Large intestine (tissue), 3 donors: Measurements from ENCODE around the gene TAF10. TPM values are rescaled to one million over a fixed set of nuclear protein-coding genes. Genes with fewer than 3 reads are reported as not detected.

Source experiments
- DNase-seq, 2 donors: peaks; one replicate each; pipeline versions ENCODE4 v3.0.0 to v3.0.0-alpha.2; 2013
- H3K27ac ChIP-seq: one replicate; pipeline ENCODE4 v1.5.1; 2013; ENCODE audit warnings: low read length
- H3K27me3 ChIP-seq: 2 replicates; pipeline ENCODE4 v1.6.1; 2013; ENCODE audit warnings: low read length; ENCODE audit not compliant: control insufficient read depth, insufficient read depth
- H3K36me3 ChIP-seq: 2 replicates; pipeline ENCODE4 v1.6.1; 2013; ENCODE audit warnings: low read length; ENCODE audit not compliant: control insufficient read depth, insufficient read depth
- H3K4me1 ChIP-seq: one replicate; pipeline ENCODE4 v1.6.1; 2013; ENCODE audit warnings: low read length; ENCODE audit not compliant: control insufficient read depth, insufficient read depth
- H3K4me3 ChIP-seq: one replicate; pipeline ENCODE4 v1.5.1; 2013; ENCODE audit warnings: low read length
- H3K9me3 ChIP-seq: one replicate; pipeline ENCODE4 v1.6.1; 2013; ENCODE audit warnings: mild to moderate bottlenecking, low read depth, low read length, moderate library complexity; ENCODE audit not compliant: control insufficient read depth
- WGBS: methylation state at CpG from one replicate; pipeline ENCODE4 v1.1.5; 2013; ENCODE audit warnings: low lambda C conversion rate; ENCODE audit not compliant: insufficient coverage; 5-methylcytosine and 5-hydroxymethylcytosine counted together
- polyA plus RNA-seq: library from polyadenylated mRNA; unstranded; fragments of 120-200 nt; gene quantifications from one replicate; pipeline ENCODE4 v1.2.1, GENCODE V29; 2013

Gene TAF10
- polyA plus RNA-seq, 1 donor = 91.0 TPM

DNA sequence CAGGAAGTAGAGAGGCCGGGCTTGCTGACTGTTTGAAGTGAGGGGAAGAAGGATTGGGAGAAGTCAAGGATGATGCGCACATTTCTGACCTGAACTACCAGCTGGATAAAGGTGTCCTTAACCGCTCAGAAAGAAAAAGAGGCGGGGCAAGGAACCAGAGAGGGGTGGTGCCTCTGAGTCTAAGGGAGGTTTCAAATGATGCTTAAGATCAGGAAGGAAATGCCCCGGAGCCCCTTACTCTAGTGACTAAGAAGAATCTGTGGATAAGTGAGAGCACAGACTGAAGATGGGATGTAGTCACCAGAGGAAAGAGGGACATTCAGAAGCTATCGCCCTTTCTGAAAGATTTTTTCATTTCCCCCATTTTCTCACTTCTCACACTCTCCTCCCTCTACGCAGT lies 30.9 kb upstream of the TAF10 start:
- H3K4me3 ChIP-seq = no peak overlapping the region
- H3K9me3 ChIP-seq = no peaks in the 10 kb centered on the region
- DNase-seq = no peak
- no peaks in the 10 kb centered on the region for H3K4me1 ChIP-seq
- 100% methylated on average over 2 of the region's 7 CpGs for WGBS
- peaks cover 2% of the 10 kb centered on the region for H3K27me3 ChIP-seq
- H3K27ac ChIP-seq = no peak overlapping the region
- H3K36me3 ChIP-seq = peaks cover 14% of the 10 kb centered on the region

DNA sequence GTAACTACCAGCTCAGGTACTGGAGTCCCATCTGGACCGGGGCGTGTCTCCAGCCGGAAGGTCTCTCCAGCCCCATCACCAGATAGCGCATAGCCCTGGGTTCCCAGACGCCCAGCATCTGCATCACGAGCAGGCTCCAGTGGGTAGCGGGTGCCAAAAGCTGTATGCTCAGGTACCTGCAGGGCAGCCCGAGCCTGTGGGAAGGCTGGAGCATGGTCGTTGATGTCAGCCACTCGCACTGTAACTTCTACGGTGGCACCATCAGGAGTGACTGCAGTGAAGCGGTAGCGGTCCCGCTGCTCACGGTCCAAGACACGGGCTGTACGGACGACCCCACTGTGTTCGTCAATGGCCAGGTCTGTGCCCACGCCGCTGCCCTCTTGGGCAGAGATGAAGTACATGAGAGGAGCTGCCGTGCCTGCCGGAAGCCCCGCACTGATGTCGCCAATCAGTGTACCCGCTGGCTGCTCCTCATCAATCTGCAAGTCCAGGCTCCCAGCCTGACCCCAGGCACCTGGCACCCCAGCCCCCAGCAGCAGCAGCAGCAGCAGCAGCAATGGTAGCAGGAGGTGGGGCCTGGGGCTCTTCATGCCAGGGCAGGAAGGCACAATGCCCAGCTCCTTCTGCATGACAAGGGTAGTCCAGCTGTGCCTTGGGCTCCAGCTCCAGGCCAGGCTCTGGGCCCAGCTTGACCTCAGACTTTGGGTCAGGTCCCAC lies 29.1 kb upstream of the TAF10 start:
- 100% methylated on average over 2 of the region's 26 CpGs for WGBS
- Histone ChIP-seq H3K9me3 (no peaks in the 10 kb centered on the region), H3K36me3 (peaks cover 14% of the 10 kb centered on the region), H3K4me1 (no peaks in the 10 kb centered on the region), H3K27me3 (peaks cover 2% of the 10 kb centered on the region), H3K4me3 (no peak overlapping the region), H3K27ac (no peak overlapping the region)
- no peak for DNase-seq

GRCh38 chr11:6640036-6640984 lies 28.3 kb upstream of the TAF10 start:
- Histone ChIP-seq H3K27ac (no peak overlapping the region), H3K36me3 (peaks cover 14% of the 10 kb centered on the region), H3K9me3 (no peaks in the 10 kb centered on the region), H3K4me3 (no peak overlapping the region), H3K4me1 (peaks cover 6% of the 10 kb centered on the region), H3K27me3 (peaks cover 2% of the 10 kb centered on the region)
- WGBS = no CpG with 5 or more reads among the region's 36 CpGs
- no peak for DNase-seq

DNA sequence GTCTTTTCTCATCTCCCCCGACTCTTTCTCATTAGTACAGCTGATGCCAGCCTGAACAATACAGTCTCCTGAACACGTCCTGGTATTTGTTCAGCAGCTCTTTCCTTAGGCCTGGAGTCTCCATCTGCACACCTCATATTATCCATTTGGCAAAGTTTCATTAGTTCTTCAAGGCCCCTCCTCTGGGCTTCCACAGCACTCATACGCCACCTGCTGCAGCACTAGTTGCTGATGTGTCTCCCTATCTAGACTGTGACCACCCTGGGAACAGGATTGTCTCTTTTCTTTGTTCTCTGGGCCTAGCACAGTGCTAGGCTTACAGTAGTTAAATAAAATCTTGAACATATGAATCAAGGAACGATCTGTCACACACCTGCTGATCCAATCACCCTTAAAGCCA lies 26.4 kb upstream of the TAF10 start:
- peaks cover 1% of the 10 kb centered on the region for H3K27me3 ChIP-seq
- peaks cover 20% of the 10 kb centered on the region for H3K36me3 ChIP-seq
- H3K9me3 ChIP-seq = no peaks in the 10 kb centered on the region
- 100% methylated on average over 1 of the region's 4 CpGs for WGBS
- H3K4me1 ChIP-seq = peaks cover 10% of the 10 kb centered on the region
- no peak overlapping the region for H3K4me3 ChIP-seq
- no peak for DNase-seq
- no peak overlapping the region for H3K27ac ChIP-seq

DNA sequence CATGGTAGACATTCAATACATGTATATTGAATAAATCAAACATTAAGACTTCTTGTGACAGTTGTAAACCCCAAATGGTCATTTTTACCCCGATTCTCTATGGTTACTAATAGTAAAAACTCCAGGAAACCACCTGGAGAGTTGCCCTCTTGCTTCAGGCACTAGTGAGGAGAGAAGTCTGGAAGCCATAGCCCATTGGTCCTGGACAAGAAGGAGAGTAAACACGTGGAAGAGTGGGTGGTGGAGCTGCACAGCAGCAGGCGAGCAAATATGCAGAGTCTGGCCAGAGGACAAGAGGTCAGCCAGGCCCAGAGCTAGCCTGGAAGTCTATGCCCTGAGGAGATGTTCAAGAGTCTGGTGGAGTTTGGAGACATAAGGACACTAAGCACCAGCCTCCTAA lies 25.9 kb upstream of the TAF10 start:
- Histone ChIP-seq H3K36me3 (peaks cover 22% of the 10 kb centered on the region), H3K4me3 (no peak overlapping the region), H3K27me3 (no peaks in the 10 kb centered on the region), H3K9me3 (no peaks in the 10 kb centered on the region), H3K4me1 (peaks cover 10% of the 10 kb centered on the region), H3K27ac (no peak overlapping the region)
- no peak for DNase-seq
- WGBS = no CpG with 5 or more reads among the region's 3 CpGs

DNA sequence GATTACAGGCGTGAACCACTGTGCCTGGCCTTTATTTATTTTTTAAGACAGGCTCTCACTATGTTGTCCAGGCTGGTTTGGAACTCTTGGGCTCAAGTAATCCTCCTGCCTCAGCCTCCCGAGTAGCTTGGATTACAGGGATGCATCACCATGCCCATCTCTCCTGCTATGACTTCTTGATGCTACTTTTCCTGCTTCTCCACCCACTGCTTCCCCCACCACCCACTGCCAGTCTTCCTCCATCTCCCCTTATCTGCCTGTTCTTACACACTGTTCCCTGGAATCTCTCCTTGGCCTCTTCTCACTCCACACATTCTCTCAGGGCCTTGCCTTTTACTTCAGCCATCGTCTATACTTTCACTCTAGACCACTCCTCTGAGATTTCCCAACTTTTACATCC lies 24.5 kb upstream of the TAF10 start:
- no CpG with 5 or more reads among the region's 3 CpGs for WGBS
- no peak overlapping the region for H3K4me3 ChIP-seq
- no peaks in the 10 kb centered on the region for H3K9me3 ChIP-seq
- H3K36me3 ChIP-seq = peaks cover 29% of the 10 kb centered on the region
- DNase-seq = no peak
- H3K27ac ChIP-seq = no peak overlapping the region
- H3K27me3 ChIP-seq = no peaks in the 10 kb centered on the region
- peaks cover 16% of the 10 kb centered on the region for H3K4me1 ChIP-seq

- Histone ChIP-seq H3K27ac (peak overlapping the region; percentile 51), H3K4me3 (no peak overlapping the region), H3K36me3 (peaks cover 36% of the 10 kb centered on the region), H3K4me1 (peaks cover 25% of the 10 kb centered on the region), H3K27me3 (no peaks in the 10 kb centered on the region), H3K9me3 (peaks cover 4% of the 10 kb centered on the region)
- peak; percentile 71 to 88 for DNase-seq
- WGBS = no CpG with 5 or more reads among the region's 10 CpGs
These were observed 23.3 kb upstream of the TAF10 start for GRCh38 chr11:6635082-6635932.

DNA sequence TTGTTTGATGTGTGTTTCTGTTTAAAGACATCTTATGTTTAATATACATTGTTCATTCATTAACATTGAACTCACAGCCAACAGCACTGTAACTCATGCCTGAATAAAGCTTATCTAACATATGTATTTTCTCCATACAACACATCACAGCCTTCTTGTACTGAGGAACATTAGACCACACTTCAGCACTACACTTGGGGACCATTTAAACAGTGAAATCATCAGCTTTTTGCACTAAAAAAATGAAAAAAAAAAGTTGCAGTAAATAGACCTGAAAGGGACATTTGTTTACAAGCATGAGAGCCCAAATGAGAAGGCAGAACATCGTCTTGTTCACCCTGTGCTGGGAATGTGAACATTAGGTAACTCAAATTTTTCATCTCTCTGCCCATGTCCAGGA lies 22.5 kb upstream of the TAF10 start:
- WGBS = no CpG with 5 or more reads among the region's 1 CpG

GRCh38 chr11:6633422-6634408 lies 21.7 kb upstream of the TAF10 start:
- peaks cover 12% of the 10 kb centered on the region for H3K9me3 ChIP-seq
- no peaks in the 10 kb centered on the region for H3K27me3 ChIP-seq
- peaks cover 33% of the 10 kb centered on the region for H3K36me3 ChIP-seq
- peaks cover 28% of the 10 kb centered on the region for H3K4me1 ChIP-seq
- no peak for DNase-seq
- no CpG with 5 or more reads among the region's 16 CpGs for WGBS
- H3K4me3 ChIP-seq = no peak overlapping the region
- no peak overlapping the region for H3K27ac ChIP-seq

More for the DNA sequence above, 22.5 kb upstream of the TAF10 start:
- no peak overlapping the region for H3K4me3 ChIP-seq
- H3K9me3 ChIP-seq = peaks cover 11% of the 10 kb centered on the region
- no peak overlapping the region for H3K27ac ChIP-seq
- peaks cover 32% of the 10 kb centered on the region for H3K36me3 ChIP-seq
- no peaks in the 10 kb centered on the region for H3K27me3 ChIP-seq
- no peak for DNase-seq
- H3K4me1 ChIP-seq = peaks cover 26% of the 10 kb centered on the region
